H9 (cell line): ENCODE results near the gene VSTM4. TPM values are rescaled to one million over a fixed set of nuclear protein-coding genes. Genes with fewer than 3 reads are reported as not detected.

Source experiments
- DNase-seq: peaks from one replicate; pipeline ENCODE4 v3.0.0-alpha.2; 2017
- H2AFZ ChIP-seq: one replicate; pipeline ENCODE4 v1.6.1; 2013; ENCODE audit warnings: mild to moderate bottlenecking, low read length, control low read depth, moderate library complexity
- H2AK5ac ChIP-seq: 2 replicates; pipeline ENCODE4 v1.6.1; 2013; ENCODE audit warnings: low read length, control low read depth, mixed read lengths; ENCODE audit not compliant: insufficient read length
- H2BK120ac ChIP-seq: one replicate; pipeline ENCODE4 v1.6.1; 2013; ENCODE audit warnings: low read depth, mild to moderate bottlenecking, low read length, control low read depth, inconsistent platforms; ENCODE audit not compliant: poor library complexity, severe bottlenecking
- H2BK12ac ChIP-seq: 2 replicates; pipeline ENCODE4 v1.6.1; 2013; ENCODE audit warnings: low read length, control low read depth, mixed read lengths, low read depth; ENCODE audit not compliant: insufficient read length
- H2BK15ac ChIP-seq: 2 replicates; pipeline ENCODE4 v1.6.1; 2013; ENCODE audit warnings: low read depth, low read length, control low read depth
- H2BK20ac ChIP-seq: one replicate; pipeline ENCODE4 v1.6.1; 2013; ENCODE audit warnings: low read depth, mild to moderate bottlenecking, low read length, control low read depth, inconsistent platforms; ENCODE audit not compliant: poor library complexity, severe bottlenecking
- H2BK5ac ChIP-seq: 2 replicates; pipeline ENCODE4 v1.6.1; 2013; ENCODE audit warnings: low read length, control low read depth, mixed read lengths; ENCODE audit not compliant: insufficient read length
- H3K14ac ChIP-seq: 2 replicates; pipeline ENCODE4 v1.6.1; 2013; ENCODE audit warnings: low read length, control low read depth; ENCODE audit not compliant: insufficient read depth
- H3K18ac ChIP-seq: 2 replicates; pipeline ENCODE4 v1.6.1; 2013; ENCODE audit warnings: low read depth, mild to moderate bottlenecking, mixed read lengths, low read length, control low read depth; ENCODE audit not compliant: insufficient read length
- H3K23ac ChIP-seq: 2 replicates; pipeline ENCODE4 v1.6.1; 2013; ENCODE audit warnings: low read length, control low read depth, mixed read lengths, low read depth; ENCODE audit not compliant: insufficient read length
- H3K23me2 ChIP-seq: 2 replicates; pipeline ENCODE4 v1.6.1; 2013; ENCODE audit warnings: low read depth, mild to moderate bottlenecking, mixed read lengths, low read length, control low read depth; ENCODE audit not compliant: insufficient read length, poor library complexity, severe bottlenecking
- H3K27ac ChIP-seq: 2 replicates; pipeline ENCODE4 v1.5.1; 2013; ENCODE audit warnings: low read length, control low read depth, mixed read lengths, low read depth; ENCODE audit not compliant: insufficient read length
- H3K27me3 ChIP-seq: 2 replicates; pipeline ENCODE4 v1.6.1; 2013; ENCODE audit warnings: low read length, control low read depth, inconsistent platforms; ENCODE audit not compliant: insufficient read depth
- H3K4ac ChIP-seq: 2 replicates; pipeline ENCODE4 v1.6.1; 2013; ENCODE audit warnings: low read depth, mild to moderate bottlenecking, control low read depth, inconsistent platforms, low read length, moderate library complexity
- H3K4me1 ChIP-seq: 2 replicates; pipeline ENCODE4 v1.6.1; 2013; ENCODE audit warnings: low read length, control low read depth, inconsistent platforms; ENCODE audit not compliant: insufficient read depth
- H3K4me2 ChIP-seq: 2 replicates; pipeline ENCODE4 v1.6.1; 2013; ENCODE audit warnings: low read length, control low read depth, mixed read lengths; ENCODE audit not compliant: insufficient read length, insufficient read depth
- H3K56ac ChIP-seq: 2 replicates; pipeline ENCODE4 v1.6.1; 2013; ENCODE audit warnings: low read depth, mild to moderate bottlenecking, mixed read lengths, low read length, control low read depth; ENCODE audit not compliant: insufficient read length
- H3K79me1 ChIP-seq: 2 replicates; pipeline ENCODE4 v1.6.1; 2013; ENCODE audit warnings: low read depth, mild to moderate bottlenecking, moderate library complexity, low read length, control low read depth, inconsistent platforms; ENCODE audit not compliant: insufficient read depth, poor library complexity, severe bottlenecking
- H3K79me2 ChIP-seq: 2 replicates; pipeline ENCODE4 v1.6.1; 2013; ENCODE audit warnings: low read length, control low read depth, inconsistent platforms; ENCODE audit not compliant: insufficient read depth
- H3K9ac ChIP-seq: 2 replicates; pipeline ENCODE4 v1.6.1; 2013; ENCODE audit warnings: low read length, control low read depth, mixed read lengths; ENCODE audit not compliant: insufficient read length; ENCODE audit errors: extremely low read depth
- H3K9me3 ChIP-seq: one replicate; pipeline ENCODE4 v1.6.1; 2013; ENCODE audit warnings: low read depth, low read length, inconsistent platforms; ENCODE audit not compliant: control insufficient read depth
- H3T11ph ChIP-seq: one replicate; pipeline ENCODE4 v1.6.1; 2013; ENCODE audit warnings: mild to moderate bottlenecking, low read length, control low read depth, inconsistent platforms
- H4K20me1 ChIP-seq: one replicate; pipeline ENCODE4 v1.6.1; 2013; ENCODE audit not compliant: control insufficient read depth, insufficient read length, insufficient read depth
- H4K5ac ChIP-seq: 2 replicates; pipeline ENCODE4 v1.6.1; 2013; ENCODE audit warnings: low read depth, mild to moderate bottlenecking, mixed read lengths, low read length, control low read depth; ENCODE audit not compliant: insufficient read length
- H4K8ac ChIP-seq: replicated peaks from 2 replicates; pipeline ENCODE4 v1.6.1; 2013; ENCODE audit warnings: low read length, control low read depth, mixed read lengths, low read depth; ENCODE audit not compliant: insufficient read length
- H4K91ac ChIP-seq: 2 replicates; pipeline ENCODE4 v1.6.1; 2013; ENCODE audit warnings: low read depth, mild to moderate bottlenecking, moderate library complexity, mixed read lengths, low read length, control low read depth; ENCODE audit not compliant: insufficient read length
- H3K27ac Mint-ChIP-seq, 3 experiments: 2 replicates in 2 of 3; 3 replicates in 1 of 3; pipeline ENCODE4 v1.8.0; 2020 to 2021; ENCODE audit warnings: mixed read lengths in 3 of 3, mild to moderate bottlenecking in 1 of 3, moderate library complexity in 1 of 3
- H3K27me3 Mint-ChIP-seq: 2 replicates; pipeline ENCODE4 v1.8.0; 2021; ENCODE audit warnings: low read depth, mild to moderate bottlenecking, moderate library complexity, mixed read lengths
- H3K36me3 Mint-ChIP-seq, 3 experiments: 2 replicates in 2 of 3; 3 replicates in 1 of 3; pipeline ENCODE4 v1.8.0; 2020 to 2021; ENCODE audit warnings: low read depth in 3 of 3, mixed read lengths in 3 of 3; ENCODE audit not compliant: insufficient read depth in 1 of 3
- H3K4me1 Mint-ChIP-seq, 2 experiments: 2 replicates each; pipeline ENCODE4 v1.8.0; 2020; ENCODE audit warnings: mixed read lengths in 2 of 2
- H3K4me3 Mint-ChIP-seq, 2 experiments: 2 replicates in 1 of 2; 3 replicates in 1 of 2; pipeline ENCODE4 v1.8.0; 2020 to 2021; ENCODE audit warnings: mild to moderate bottlenecking in 2 of 2, mixed read lengths in 2 of 2, moderate library complexity in 1 of 2
- H3K9me3 Mint-ChIP-seq, 2 experiments: 2 replicates in 1 of 2; 3 replicates in 1 of 2; pipeline ENCODE4 v1.8.0; 2020; ENCODE audit warnings: mild to moderate bottlenecking in 2 of 2, mixed read lengths in 2 of 2, moderate library complexity in 1 of 2
- WGBS: extraction: QIAGEN DNeasy Blood & Tissue Kit; methylation state at CpG from one replicate; pipeline ENCODE4 v1.1.7; 2013; ENCODE audit warnings: missing lambda C conversion rate, low lambda C conversion rate, mixed read lengths; ENCODE audit not compliant: insufficient read length; ENCODE audit errors: extremely low coverage; 5-methylcytosine and 5-hydroxymethylcytosine counted together
- total RNA-seq: library from RNA; stranded (reverse); gene quantifications from 2 replicates; pipeline ENCODE4 v1.2.1, GENCODE V29; 2021
- TF ChIP-seq, protein P1 (sequence below): fragments of 200-600 bp; sonication (generic); conservative IDR thresholded peaks from 3 replicates; pipeline ENCODE4 v1.8.0; 2021; ENCODE audit warnings: antibody characterized with exemption, mild to moderate bottlenecking

VSTM4 gene
- total RNA-seq, 1 experiment from 2014 or later = 0.44 TPM

DNA sequence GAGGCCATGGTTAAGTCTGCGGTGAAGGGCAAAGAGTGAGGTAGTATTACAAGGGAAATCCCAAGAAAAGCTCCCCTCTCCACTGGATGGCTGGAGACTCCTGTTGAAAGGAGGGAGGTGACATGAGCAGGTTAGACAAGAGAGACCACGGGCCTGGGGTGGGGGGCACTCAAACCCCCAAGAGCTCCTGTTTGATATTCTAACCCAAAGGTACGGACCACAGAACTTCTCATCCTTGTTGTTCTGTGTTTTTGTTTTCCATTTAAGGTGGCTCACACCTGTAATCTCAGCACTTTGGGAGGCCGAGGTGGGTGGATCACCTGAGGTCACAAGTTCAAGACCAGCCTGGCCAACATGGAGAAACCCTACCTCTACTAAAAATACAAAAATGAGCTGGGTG is 11.6 kb downstream of the VSTM4 start:
- Histone ChIP-seq H2BK12ac (no peak overlapping the region), H2AFZ (no peak overlapping the region), H2BK15ac (no peak overlapping the region), H3K23ac (no peak overlapping the region), H3K4ac (no peak overlapping the region), H2AK5ac (no peak overlapping the region), H3K9ac (no peak overlapping the region), H4K20me1 (no peaks in the 10 kb centered on the region), H3K79me1 (no peaks in the 10 kb centered on the region), H2BK20ac (no peak overlapping the region), H3K4me2 (no peak overlapping the region), H3K4me1 (no peaks in the 10 kb centered on the region), H3K56ac (no peak overlapping the region), H3K14ac (no peak overlapping the region), H3K9me3 (no peaks in the 10 kb centered on the region), H2BK5ac (no peak overlapping the region), H3K23me2 (no peaks in the 10 kb centered on the region), H4K91ac (no peak overlapping the region), H4K8ac (no peak overlapping the region), H3K79me2 (no peaks in the 10 kb centered on the region), H3K18ac (no peak overlapping the region), H2BK120ac (no peak overlapping the region), H3T11ph (no peak overlapping the region), H3K27me3 (no peaks in the 10 kb centered on the region), H3K27ac (no peak overlapping the region), H4K5ac (no peak overlapping the region)
- H3K9me3 Mint-ChIP-seq = no peaks in the 10 kb centered on the region
- TF ChIP-seq, protein P1, sequence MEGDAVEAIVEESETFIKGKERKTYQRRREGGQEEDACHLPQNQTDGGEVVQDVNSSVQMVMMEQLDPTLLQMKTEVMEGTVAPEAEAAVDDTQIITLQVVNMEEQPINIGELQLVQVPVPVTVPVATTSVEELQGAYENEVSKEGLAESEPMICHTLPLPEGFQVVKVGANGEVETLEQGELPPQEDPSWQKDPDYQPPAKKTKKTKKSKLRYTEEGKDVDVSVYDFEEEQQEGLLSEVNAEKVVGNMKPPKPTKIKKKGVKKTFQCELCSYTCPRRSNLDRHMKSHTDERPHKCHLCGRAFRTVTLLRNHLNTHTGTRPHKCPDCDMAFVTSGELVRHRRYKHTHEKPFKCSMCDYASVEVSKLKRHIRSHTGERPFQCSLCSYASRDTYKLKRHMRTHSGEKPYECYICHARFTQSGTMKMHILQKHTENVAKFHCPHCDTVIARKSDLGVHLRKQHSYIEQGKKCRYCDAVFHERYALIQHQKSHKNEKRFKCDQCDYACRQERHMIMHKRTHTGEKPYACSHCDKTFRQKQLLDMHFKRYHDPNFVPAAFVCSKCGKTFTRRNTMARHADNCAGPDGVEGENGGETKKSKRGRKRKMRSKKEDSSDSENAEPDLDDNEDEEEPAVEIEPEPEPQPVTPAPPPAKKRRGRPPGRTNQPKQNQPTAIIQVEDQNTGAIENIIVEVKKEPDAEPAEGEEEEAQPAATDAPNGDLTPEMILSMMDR = no peak
- WGBS = no CpG with 5 or more reads among the region's 4 CpGs
- H3K4me1 Mint-ChIP-seq = peaks cover 0 to 6% of the 10 kb centered on the region in 2 experiments; a peak in 2 of 4 replicates
- no peak for DNase-seq
- peaks cover 2% of the 10 kb centered on the region; the same call in 1 of the 2 replicates for H3K27me3 Mint-ChIP-seq
- H3K36me3 Mint-ChIP-seq = no peaks in the 10 kb centered on the region; a peak in 1 of 7 replicates
- no peak overlapping the region for H3K27ac Mint-ChIP-seq
- no peak overlapping the region for H3K4me3 Mint-ChIP-seq
